ENCODE results near the gene HSPA9.

Gene HSPA9

DNA sequence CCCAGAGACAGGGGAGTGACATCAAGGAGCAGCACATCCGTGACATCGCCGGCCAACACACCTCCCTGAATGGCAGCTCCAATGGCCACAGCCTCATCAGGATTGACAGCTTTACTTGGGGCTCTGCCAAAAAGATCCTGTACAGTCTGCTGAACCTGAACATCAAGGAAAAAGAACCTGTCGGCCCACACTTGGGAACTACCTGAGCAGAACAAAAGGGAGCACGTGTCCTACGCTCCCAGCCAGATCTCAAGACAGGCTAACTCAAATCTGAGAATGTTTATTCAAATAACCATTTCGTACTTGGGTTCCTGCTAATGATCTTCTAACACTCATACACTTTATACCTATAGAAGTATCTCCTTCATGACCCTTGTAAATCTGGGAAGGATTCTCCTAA lies 15.3 kb downstream of the HSPA9 start:
- no peak for DNase-seq

DNA sequence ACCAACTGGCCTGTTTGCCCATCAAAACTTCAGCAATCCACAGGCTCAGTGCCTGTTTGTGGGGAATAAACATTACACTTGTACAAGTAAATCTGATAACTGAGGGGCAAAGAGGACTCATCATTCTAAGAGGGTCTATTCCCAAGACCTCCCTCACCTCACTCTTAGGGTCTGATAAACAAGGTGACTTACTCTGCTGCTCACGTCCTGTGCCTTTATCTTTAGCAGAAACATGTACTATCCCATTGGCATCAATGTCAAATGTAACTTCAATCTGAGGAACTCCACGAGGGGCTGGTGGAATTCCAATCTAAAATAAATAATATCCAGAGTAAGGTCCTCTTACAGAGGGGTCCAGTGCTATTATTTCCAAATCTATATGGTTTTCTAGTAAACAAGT lies 17.5 kb downstream of the HSPA9 start:
- no peak for DNase-seq

DNA sequence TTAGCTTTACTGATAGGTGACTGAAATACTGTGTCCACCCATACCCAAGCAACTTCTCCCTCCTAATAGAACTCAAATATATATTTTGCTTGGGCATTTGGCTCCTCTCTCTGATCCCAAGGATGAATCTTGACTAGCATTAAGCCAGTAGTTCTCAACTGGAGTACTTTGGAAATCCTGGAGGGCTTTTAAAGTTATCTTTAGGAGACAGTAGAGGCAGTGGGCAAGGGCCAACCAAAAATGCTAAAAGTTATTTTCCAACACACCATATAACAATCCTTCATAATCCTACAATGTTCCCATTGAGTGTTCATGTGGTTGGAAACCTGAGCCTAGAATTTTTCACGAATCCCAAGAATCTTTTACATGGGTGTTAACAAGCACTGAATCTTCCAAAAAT lies 21.1 kb downstream of the HSPA9 start:
- DNase-seq: no peak

DNA sequence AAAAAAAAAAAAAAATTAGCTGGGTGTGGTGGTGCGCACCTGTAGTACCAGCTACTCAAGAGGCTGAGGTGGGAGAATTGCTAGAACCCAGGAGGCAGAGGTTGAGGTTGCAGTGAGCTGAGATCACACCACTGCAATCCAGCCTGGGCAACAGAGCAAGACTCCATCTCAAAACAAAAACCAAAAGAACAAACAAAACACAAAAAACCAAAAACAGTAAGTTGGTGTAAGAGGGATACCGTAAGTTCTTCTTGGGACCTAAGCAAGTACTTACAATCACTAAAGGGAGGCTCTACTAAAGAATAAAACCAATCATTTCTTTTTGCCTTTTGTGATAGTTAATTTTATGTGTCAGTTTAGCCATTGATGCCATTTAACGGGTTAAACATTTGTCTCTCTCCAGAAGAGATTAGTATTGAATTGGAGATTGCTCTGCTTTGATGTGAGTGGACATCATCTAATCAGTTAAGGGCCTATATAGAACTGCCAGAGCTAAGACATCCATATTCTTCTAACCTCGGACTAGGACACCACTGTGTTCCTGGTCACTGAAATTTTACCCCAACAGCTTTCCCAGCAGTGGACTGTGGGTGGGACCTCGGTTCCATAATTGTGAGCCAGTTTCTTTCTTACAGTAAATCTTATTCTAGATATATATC lies 21.6 kb downstream of the HSPA9 start:
- DNase-seq: no peak

DNA sequence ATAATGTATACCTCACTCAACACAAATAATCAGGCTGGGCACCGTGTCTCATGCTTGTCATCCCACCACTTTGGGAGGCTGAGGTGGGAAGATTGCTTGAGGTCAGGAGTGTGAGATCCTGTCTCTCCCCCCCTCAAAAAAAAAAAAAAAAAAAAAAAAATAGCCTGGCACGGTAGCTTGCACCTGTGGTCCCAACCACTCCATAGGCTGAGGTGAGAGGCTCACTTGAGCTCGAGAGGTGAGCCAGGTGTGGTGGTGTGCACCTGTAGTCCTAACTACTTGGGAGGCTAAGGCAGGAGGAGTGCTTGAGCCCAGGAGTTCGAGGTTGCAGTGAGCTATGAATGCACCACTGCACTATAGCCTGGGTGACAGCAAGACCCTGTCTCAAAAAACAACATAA lies 22.5 kb downstream of the HSPA9 start:
- no peak for DNase-seq

DNA sequence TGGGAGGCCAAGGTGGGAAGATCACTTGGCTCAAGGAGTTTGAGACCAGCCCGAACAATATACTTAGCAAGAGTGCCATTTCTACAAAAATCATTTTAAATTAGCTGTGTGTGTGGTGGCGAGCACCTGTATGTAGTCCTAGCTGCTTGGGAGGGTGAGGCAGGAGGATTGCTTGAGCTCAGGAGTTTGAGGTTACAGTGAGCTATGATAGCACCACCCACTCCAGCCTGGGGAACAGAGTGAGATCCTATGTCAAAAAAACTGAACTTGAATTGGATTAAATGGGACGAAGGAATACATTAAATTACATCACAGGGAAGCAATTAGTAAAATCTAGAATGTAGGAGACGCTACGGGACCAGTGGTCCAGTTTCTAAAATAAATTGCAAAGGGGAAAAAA lies 25.8 kb downstream of the HSPA9 start:
- DNase-seq: no peak

DNA sequence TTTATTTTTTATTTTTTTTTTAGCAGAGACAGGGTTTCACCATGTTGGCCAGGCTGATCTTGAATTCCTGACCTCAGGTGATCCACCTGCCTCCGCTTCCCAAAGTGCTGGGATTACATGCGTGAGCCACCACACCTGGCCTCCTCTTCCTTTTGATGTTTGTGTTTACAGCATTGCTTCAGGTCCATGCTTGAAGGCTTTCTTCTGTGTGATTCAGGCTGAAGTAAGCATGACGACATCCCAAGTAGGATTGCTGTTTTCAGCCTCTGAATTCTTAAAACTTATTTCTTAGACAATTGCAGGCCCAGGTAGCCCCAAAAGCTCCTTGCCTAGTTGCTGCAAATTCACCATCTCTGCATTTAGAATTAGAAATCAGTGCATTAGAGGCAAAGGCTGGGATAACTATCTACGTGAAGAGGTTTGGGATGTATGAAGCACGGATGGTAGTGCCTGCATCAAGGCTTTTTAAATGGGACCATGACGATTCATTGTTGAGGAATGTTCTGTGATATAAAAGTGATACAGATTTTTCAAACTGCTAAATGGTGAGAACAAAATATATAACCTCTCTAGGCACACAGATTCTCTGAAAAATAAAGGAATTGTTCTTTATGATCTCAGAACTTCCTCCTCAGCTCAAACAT lies 29.2 kb downstream of the HSPA9 start:
- DNase-seq: no peak

DNA sequence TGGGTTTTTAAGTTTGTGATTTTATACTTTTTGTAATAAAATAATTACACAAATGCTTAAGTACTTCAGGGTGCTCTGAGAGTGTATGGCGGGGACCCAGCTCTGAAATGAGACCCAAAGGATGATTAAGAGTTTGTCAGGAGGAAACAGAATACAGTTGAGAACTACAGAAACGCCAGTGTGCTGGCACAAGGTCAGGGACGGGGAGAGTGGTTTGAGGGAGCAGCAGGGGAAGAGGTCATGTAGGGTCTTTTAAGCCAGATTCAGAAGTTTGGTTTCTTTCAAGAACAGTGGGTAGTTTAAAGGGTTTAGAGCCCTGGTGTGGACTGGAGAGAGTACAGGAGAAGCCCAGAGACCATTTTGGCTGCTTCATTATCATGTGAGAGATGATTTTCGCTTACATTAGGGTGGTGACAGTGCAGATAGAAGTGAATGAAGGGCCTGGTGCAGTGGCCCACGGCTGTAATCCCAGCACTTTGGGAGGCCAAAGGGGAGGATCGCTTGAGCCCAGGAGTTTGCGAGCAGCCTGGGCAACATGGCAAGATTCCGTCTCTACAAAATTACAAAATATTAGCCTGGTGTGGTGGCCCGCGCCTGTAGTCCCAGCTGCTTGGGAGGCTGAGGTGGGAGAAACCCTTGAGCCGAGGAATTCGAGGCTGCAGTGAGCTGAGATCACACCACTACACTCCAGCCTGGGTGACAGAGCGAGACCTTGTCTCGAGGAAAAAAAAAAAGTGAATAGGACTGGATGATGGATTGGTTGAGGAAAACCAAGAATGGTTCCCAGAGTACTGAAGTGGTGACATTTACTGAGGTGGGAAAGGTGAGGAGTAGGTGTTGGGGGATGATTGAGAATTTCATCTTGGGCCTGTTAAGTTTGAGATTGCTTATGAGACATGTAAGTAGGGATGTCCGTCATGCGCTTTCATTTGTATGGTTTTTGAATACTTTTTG lies 30.7 kb downstream of the HSPA9 start:
- DNase-seq: peak in 1 of 5 experiments; percentile 36

DNA sequence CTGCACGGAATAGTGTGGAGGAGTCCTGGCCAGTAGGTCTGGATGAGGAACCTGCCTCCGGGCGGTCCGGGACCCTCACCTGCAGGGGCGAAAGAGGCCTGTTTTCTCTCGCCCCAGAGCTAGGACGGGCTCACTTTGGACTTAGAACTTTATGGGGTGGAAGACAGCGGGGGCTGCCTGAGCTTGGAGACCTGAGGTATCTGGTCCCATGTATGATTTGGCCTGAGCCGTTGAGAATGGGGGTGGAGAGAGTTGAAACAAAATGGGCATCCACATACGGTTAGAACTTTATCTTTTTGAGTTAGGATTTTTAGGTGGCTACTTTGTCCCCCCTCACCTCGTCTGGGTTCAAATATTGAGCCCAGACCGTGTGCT lies 31.5 kb downstream of the HSPA9 start:
- DNase-seq: no peak

DNA sequence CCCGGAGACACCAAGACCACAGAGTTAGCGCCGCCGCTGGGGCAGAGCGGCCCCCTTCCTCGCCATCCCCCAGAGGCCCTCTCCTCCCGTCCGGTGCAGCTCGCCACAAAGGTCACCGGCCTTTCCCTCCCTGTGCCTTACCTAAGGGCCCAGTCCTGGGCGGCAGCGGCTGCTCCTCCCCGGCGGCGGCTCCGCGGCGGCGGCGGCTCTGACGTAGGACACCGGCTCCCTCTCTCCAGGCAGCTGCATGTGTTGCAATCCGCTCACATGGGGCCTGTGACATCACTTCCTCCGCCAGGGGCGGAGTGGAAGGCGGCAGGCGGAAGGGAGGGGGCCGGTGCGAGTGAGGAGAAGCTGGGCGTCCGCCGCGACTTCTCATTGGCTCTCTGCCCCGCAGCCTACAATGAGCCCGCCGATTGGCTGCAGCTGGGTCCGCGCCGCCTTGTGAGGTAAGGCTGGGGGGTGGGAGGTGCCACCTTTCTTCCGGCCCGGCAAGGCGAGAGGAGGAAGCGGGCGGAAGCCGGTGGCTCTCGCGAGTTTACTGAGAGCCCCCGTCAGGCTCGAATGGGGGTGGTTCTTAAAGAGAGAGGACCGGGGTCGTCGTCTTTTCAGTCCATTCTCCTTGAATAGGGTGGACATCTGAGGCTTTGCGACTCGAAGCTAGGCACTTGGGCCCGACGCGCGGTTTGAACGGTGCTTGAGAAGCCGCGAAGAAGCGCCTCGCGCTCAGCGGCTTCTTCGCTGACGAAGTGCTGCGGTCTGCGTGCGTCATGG lies 32.1 kb downstream of the HSPA9 start, which contains the start of gene ETF1:
Gene ETF1, minus strand, starts transcription at position 281 of the 774 bp plus-strand sequence. CDS start 318 bp downstream, outside the sequence.
- DNase-seq: peak; percentile 99 to 100 (median 100)

DNA sequence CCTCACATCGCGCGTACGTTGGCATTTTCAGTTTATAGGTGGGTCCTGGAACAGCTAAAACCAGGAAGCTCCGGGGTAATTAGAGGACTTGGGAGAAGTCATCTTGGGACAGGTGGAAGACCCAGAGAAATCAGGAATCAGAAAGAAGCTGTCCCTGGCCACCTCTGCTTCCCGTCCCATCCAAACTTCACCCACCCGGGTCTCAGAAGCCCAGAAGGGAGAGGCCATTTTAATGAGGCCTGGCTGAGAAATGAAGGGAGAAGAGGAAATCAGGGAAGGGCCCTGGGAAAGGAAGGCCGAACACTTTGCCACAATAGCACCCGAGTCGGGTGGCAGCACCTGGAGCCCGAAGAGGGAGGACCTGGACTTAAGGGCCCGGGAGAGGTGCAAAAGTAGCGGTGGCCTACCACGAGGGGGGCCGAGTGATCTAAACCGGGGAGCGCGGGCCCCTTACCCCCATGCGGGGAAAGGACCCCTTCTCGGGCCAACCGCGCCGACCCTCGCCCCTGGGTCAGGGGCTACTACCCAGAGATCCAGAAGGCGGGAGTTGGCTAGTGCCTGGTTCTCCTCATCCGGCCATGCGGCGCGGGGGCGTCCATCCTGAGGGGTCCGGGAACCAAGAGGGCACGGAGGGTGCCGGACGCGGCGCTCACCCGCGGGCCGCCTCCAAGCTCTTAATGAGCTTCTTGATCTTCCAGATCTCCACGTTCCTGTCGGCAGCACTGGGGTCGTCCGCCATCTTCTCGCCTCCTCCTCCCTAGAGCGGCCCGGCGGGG lies 32.8 kb downstream of the HSPA9 start:
- DNase-seq: peak in 1 of 5 experiments; percentile 24

DNA sequence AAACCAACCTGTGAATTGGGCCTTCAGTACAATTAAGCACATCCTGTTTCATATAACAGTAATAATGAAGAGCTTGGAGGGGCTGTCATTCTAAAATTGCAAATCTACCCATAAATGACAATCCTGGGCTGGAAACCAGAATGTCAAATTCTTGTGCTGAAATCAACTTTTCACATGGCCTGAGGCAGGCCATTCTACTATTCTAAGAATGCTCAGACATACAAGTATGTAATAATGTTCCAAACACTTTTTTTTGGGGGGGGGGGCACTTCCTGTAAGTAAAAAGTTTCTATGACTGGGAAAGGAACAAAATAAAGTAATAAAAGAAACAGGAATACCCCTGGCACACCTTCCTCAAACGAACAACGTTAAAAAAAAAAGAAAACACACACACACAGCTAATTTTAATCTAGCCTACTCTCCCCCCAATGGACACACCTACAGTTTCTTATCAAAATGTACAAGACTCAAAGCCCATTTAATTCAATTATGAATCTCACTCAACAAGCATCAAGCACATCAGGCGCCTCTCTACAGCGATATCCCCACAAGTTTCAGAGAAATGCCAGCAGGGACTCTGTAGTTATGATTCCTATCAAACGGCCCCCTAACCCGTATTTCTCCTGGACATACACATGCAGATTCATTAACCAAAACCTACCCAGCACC lies 33.6 kb downstream of the HSPA9 start:
- no peak for DNase-seq

DNA sequence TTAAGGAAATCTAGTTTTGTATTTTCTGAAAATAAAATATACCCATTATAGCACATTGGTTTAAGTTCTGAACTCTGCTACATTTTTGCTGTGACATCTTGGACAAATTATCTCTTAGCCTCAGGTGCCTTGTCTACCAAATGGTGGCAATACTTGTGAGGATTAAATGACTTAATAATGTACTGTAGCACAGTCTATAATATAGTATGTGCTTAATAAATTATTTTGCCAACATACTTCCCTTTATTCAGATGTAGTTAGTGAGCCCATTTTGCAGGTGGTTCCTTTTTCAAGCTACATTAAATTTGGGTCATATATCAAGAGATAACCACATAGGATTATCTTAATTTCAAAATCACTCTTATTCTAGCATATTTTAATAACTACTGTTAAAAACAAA lies 35.4 kb downstream of the HSPA9 start:
- no peak for DNase-seq

DNA sequence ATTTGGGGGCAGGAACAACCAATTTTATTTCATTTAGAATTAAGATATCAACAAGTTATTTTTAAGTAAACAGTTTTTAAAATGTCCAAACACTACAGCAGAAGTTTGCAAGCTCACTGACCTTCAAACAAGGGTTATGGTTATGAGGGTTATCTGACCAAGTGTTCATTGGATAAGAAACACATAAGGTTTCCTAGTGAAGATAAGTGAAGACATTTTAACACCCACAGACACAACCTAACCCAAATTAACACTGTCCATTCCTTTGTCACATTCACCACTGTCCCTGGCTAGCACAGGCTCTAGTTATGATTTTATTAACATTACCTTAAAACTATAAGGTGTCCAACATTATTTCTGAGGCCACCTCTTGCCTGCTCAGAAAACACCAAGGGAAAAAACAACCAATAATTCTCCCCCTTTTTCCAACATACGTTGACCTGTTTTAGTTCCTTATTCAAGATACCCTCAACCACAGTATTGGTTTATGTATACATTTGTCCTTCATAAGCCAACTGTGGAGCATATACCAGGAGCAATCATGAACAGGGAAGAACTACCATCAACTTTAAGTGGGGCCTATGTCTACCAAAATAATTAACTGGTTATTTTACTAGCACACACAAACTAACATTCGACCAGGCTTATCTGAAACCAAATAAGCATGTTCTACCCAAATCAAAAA lies 36.1 kb downstream of the HSPA9 start:
- no peak for DNase-seq

DNA sequence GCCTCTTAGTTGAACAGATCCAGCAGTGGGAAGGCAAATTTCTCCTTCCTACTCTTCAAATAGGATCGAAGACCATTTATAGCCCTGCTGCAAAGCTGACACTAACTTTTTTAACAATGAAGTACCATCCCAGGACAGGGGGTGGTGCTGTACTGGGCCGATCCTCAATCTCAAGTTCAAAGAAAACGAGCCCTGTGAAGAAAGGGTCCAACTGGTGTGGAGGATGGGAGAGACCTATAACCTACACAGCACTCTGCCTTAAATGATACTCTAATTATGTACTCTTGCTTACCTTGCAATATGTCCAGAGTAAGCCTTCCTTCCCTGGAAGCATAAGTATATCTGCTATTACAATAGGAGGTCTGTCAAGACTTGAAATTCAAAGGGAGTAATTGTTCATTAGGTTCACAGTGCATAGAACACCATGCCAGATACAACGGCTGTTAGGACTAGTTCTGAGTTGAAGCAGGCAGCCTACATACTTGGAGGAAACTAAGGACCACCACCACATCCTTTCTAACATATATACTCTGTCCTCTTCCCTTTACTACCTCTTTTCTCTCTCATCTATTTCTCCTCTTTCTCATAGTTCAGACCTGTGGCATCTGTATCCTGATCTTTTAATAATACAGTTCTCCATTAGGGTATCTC lies 38.4 kb downstream of the HSPA9 start:
- peak in 1 of 5 experiments; percentile 42 for DNase-seq

DNA sequence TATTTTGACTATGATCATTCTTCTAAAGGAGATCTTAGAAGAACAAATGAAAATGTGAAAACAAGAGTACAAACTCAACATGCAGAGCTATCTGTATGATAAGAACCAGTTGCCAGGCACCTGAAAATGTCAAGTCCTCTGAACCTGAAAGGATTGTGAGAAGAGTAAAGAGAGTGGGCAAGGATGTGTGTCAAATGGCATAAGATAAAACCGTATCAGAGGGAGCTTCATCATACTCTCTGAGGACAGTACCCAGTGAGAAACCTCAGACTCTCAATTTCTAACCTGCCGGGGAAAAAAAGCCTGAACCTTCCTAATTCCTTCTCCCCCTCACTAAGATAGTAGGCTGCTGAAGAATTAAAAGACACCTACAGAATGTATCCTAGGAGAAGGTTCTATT lies 39.0 kb downstream of the HSPA9 start:
- DNase-seq: no peak

DNA sequence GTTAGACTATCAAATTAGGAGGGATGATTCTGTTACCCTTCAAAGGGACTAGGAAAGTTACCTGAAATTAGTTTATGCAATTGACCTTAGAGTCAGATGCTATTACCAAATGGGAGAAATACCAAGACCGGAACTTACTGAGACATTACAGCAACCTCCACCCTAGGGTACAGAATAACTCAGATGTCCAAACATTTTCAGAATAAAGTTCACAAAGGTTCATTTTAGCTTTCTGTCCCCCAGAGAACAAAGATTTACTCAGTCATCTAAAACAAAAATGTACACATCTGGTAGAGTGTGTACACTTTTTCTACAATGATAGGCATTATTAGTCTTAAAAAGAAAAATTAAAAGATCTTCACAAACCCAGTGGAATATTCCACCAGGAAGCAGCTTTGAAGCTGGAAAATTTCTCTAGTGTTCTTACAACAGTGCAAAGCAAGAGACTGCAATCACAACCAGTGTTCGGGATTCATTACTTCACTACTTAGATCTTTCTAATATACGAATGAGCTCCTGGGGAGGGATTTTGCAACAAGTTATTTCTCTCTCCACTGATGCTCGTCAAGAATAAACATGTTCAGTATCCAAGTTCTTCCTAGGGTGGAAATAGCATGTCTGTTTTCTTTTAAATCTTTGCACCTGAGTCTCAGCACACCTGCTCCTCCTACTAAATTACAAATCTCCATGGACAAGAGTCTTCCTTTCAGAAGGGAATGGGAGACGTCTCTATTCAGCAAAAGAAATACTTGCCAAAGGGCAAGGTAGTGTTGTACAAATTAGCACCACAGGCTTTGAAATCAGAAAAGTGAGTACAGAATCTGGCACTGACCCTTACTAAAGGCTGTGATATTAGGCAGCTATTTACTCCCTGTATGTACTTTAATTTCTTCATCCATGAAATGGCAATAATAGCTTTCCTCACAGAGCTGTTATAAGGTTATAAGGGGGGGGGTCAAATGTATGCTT lies 40.9 kb downstream of the HSPA9 start:
- DNase-seq: no peak

DNA sequence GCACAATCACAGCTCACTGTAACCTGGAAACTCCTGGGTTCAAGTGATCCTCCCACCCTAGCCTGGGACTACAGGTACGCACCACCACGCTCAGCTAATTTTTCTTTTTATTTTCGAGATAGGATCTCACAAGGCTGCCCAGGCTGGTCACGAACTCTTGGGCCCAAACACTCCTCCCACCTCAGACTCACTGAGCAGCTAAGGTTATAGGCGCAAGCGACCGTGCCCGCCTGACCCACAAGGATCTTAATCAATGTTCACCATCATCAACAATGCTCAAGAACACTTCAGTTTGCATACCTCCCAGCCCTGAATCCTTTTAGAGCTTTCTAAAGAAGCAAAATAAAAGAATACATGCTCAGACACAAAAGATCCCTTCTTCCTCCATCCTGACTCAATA lies 45.4 kb downstream of the HSPA9 start:
- DNase-seq: no peak
